Measurements from ENCODE around the gene DNAJB6. TPM values are rescaled to one million over a fixed set of nuclear protein-coding genes. Genes with fewer than 3 reads are reported as not detected.
A peak's percentile ranks its signal among the peaks of the same experiment; 100 is the strongest.
"Not testable (repeated sequence)": the region's sequence is repeated elsewhere in the genome, so short reads cannot be mapped to it uniquely, and the experiment has no call there.

Gene DNAJB6
- total RNA-seq, 2 donors from 2014 or later, result 103 to 116 TPM

- H3K4me1 Mint-ChIP-seq (ENCODE audit: low read depth), result not testable (repeated sequence)
These were observed 117.2 kb downstream of the DNAJB6 start for GRCh38 chr7:157454003-157454402.

GRCh38 chr7:157457355-157458253, 120.8 kb downstream of the DNAJB6 start:
- ATAC-seq (replicated peaks in 1 of 2), result no peak
- Mint-ChIP-seq H3K36me3 (ENCODE audit: insufficient read depth in 2 of 2) (peaks cover 3 to 12% of the 10 kb centered on the region in 2 donors), H3K27me3 (ENCODE audit: low read depth) (no peaks in the 10 kb centered on the region), H3K9me3 (peaks cover 0 to 2% of the 10 kb centered on the region in 2 donors), H3K27ac (no peak overlapping the region), H3K4me1 (ENCODE audit: low read depth) (peaks cover 2% of the 10 kb centered on the region), H3K4me3 (no peak overlapping the region)
- no peak for DNase-seq

More at GRCh38 chr7:157454003-157454402, 117.2 kb downstream of the DNAJB6 start:
- not testable (repeated sequence) for H3K27ac Mint-ChIP-seq; H3K27me3 Mint-ChIP-seq (ENCODE audit: low read depth); H3K4me3 Mint-ChIP-seq; ATAC-seq (replicated peaks in 1 of 2); H3K9me3 Mint-ChIP-seq; DNase-seq
- peaks cover 3 to 14% of the 10 kb centered on the region in 2 donors for H3K36me3 Mint-ChIP-seq (ENCODE audit: insufficient read depth in 2 of 2)

- Mint-ChIP-seq H3K36me3 (ENCODE audit: insufficient read depth in 2 of 2) (peaks cover 3 to 6% of the 10 kb centered on the region in 2 donors), H3K4me1 (ENCODE audit: low read depth) (peaks cover 7% of the 10 kb centered on the region), H3K4me3 (no peak overlapping the region), H3K27ac (no peak overlapping the region), H3K9me3 (peaks cover 0 to 2% of the 10 kb centered on the region in 2 donors), H3K27me3 (ENCODE audit: low read depth) (no peaks in the 10 kb centered on the region)
- DNase-seq, result no peak
- ATAC-seq (replicated peaks in 1 of 2), result no peak
These were observed 121.4 kb downstream of the DNAJB6 start for GRCh38 chr7:157458254-157458633.

DNA sequence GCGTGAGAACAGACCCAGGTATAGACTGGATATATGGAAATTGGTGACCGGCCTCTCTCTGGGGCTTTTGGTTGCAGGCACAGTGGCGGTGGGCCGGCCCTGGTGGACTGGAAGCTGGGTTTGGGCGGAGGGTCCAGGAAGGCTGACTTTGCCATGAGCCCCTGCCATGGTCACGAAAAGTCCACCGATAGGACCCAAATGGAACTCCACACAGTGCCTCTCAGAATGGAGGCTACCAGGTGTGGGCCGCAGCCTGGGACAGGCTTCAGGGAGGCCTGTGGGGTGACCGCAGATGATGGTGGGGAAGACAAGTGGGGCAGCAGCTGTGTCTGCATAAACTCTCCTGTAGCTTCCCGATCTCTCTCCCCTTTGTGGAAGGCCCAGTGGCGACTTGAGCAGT, 123.2 kb downstream of the DNAJB6 start:
- no peak for DNase-seq
- no peak overlapping the region for H3K27ac Mint-ChIP-seq
- no peak overlapping the region for H3K4me3 Mint-ChIP-seq
- H3K27me3 Mint-ChIP-seq (ENCODE audit: low read depth), result no peaks in the 10 kb centered on the region
- peaks cover 7% of the 10 kb centered on the region for H3K4me1 Mint-ChIP-seq (ENCODE audit: low read depth)
- no peaks in the 10 kb centered on the region for H3K9me3 Mint-ChIP-seq
- H3K36me3 Mint-ChIP-seq (ENCODE audit: insufficient read depth in 2 of 2), result no peaks in the 10 kb centered on the region
- no peak for ATAC-seq (replicated peaks in 1 of 2)

- peaks cover 7% of the 10 kb centered on the region for H3K4me1 Mint-ChIP-seq (ENCODE audit: low read depth)
- ATAC-seq (replicated peaks in 1 of 2) (no peak), DNase-seq (no peak)
- H3K4me3 Mint-ChIP-seq, result no peak overlapping the region
- H3K27me3 Mint-ChIP-seq (ENCODE audit: low read depth), result no peaks in the 10 kb centered on the region
- H3K9me3 Mint-ChIP-seq, result no peaks in the 10 kb centered on the region
- no peak overlapping the region for H3K27ac Mint-ChIP-seq
- no peaks in the 10 kb centered on the region for H3K36me3 Mint-ChIP-seq (ENCODE audit: insufficient read depth in 2 of 2)
These were observed 123.9 kb downstream of the DNAJB6 start for GRCh38 chr7:157460721-157461120.

DNA sequence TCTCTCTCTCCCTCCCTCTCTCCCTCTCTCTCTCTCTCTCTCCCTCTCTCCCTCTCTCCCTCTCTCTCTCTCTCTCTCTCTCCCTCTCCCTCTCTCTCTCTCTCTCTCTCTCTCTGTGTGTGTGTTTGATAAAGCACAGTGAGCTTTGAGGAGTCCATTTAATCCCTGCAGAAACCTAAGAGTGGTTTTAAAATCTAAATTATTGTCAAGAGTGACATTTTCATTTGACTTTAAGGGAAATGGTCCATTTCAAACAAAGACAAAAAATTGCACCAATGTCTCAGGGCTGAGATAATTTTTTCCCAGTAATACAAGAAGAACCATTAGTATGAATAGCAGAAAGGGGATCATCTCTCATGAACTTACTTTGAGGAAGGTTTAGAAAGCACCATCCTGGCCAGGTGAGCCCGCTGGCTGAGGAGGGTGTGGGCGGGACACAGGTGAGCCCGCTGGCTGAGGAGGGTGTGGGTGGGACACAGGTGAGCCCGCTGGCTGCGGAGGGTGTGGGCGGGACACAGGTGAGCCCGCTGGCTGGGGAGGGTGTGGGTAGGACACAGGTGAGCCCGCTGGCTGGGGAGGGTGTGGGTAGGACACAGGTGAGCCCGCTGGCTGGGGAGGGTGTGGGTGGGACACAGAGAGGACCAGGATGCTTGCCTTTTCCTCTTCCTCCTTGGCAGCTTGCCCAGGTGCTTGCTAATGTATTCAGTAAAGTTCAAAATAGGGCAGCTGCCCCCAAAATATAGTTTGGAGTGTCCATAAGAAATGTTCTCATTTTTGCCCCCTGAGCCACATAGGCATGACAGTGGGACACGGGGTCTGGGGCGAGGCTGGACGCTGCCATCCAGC, 125.0 kb downstream of the DNAJB6 start:
- Mint-ChIP-seq H3K4me1 (ENCODE audit: low read depth) (peaks cover 7% of the 10 kb centered on the region), H3K4me3 (no peak overlapping the region), H3K27me3 (ENCODE audit: low read depth) (no peaks in the 10 kb centered on the region), H3K36me3 (ENCODE audit: insufficient read depth in 2 of 2) (no peaks in the 10 kb centered on the region), H3K27ac (no peak overlapping the region), H3K9me3 (no peaks in the 10 kb centered on the region)
- ATAC-seq (replicated peaks in 1 of 2) (no peak), DNase-seq (no peak)

DNA sequence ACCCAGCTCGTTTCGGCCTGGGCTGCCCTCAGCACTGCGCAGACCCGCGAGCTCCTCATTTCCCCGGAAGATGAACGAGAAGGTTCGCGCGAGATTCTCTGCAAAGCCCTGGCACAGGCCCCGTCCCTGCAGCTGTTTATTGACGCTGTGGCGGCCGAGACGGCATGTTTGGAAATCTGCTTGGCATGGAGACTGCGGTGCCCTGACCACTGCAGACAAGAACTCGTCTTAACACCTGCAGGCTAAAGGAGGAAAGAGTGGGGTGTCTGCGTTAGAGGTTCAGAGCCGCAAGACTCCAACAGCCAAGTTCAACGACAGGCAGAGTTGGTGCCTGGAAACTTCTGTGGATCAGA, 125.6 kb downstream of the DNAJB6 start:
- Mint-ChIP-seq H3K27ac (no peak overlapping the region), H3K36me3 (ENCODE audit: insufficient read depth in 2 of 2) (no peaks in the 10 kb centered on the region)
- no peak for ATAC-seq (replicated peaks in 1 of 2)

GRCh38 chr7:157462840-157463239, 126.0 kb downstream of the DNAJB6 start:
- Mint-ChIP-seq H3K27ac (no peak overlapping the region), H3K4me1 (ENCODE audit: low read depth) (peaks cover 7% of the 10 kb centered on the region), H3K9me3 (no peaks in the 10 kb centered on the region), H3K27me3 (ENCODE audit: low read depth) (no peaks in the 10 kb centered on the region), H3K4me3 (no peak overlapping the region), H3K36me3 (ENCODE audit: insufficient read depth in 2 of 2) (no peaks in the 10 kb centered on the region)
- ATAC-seq (replicated peaks in 1 of 2), result peak; percentile 20 to 26
- DNase-seq, result no peak

More for the DNA sequence above, 125.6 kb downstream of the DNAJB6 start:
- no peak overlapping the region for H3K4me3 Mint-ChIP-seq
- H3K9me3 Mint-ChIP-seq, result no peaks in the 10 kb centered on the region
- DNase-seq, result no peak
- H3K27me3 Mint-ChIP-seq (ENCODE audit: low read depth), result no peaks in the 10 kb centered on the region
- peaks cover 7% of the 10 kb centered on the region for H3K4me1 Mint-ChIP-seq (ENCODE audit: low read depth)

GRCh38 chr7:157463245-157463644, 126.4 kb downstream of the DNAJB6 start:
- Mint-ChIP-seq H3K27ac (no peak overlapping the region), H3K9me3 (no peaks in the 10 kb centered on the region), H3K4me1 (ENCODE audit: low read depth) (peaks cover 7% of the 10 kb centered on the region), H3K27me3 (ENCODE audit: low read depth) (no peaks in the 10 kb centered on the region), H3K36me3 (ENCODE audit: insufficient read depth in 2 of 2) (no peaks in the 10 kb centered on the region), H3K4me3 (no peak overlapping the region)
- ATAC-seq (replicated peaks in 1 of 2) (no peak), DNase-seq (no peak)

DNA sequence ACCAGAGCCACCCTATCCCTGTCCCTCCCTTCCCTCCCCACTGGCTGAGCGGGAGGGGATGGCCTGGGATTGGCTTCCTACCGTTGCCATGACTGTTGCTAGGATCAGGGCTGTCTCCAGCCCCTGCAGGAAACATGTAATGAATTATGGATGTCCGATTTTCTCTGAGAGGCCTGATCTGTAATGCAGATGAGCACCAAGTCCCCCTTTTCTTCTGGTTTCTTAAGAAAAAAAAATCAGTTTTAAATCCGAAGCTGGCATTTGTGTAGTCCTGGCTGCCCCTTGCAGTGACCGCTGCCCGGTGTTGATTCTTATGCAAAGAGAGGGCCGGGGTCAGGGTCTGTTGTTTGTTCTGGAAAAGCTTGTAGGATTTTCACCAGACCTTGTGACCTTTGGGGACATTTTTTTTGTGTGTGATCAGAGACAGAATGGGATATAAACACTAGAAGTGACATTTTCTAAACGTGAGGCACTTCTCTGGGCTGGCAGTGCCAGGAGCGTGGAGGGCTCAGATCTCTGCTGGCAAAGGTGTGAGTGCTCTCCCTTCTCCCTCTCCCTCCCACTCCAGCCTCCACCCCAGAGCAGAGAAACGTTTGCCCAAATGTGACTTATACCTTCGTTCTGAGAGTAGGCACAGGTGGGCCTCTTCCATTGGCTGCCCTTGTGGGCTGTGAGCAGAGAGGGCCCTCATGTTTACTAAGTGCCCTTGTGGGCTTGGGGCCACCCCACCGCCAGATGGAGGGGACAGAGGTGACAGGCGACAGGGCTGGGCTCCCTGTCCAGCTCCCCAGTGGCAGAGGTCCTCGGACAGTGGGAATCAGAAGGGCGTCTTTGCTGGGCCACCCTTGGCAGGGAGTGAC, 127.5 kb downstream of the DNAJB6 start:
- ATAC-seq (replicated peaks in 1 of 2) (no peak), DNase-seq (no peak)
- Mint-ChIP-seq H3K27ac (no peak overlapping the region), H3K36me3 (ENCODE audit: insufficient read depth in 2 of 2) (no peaks in the 10 kb centered on the region), H3K9me3 (no peaks in the 10 kb centered on the region), H3K4me1 (ENCODE audit: low read depth) (peaks cover 7% of the 10 kb centered on the region), H3K4me3 (no peak overlapping the region), H3K27me3 (ENCODE audit: low read depth) (no peaks in the 10 kb centered on the region)

DNA sequence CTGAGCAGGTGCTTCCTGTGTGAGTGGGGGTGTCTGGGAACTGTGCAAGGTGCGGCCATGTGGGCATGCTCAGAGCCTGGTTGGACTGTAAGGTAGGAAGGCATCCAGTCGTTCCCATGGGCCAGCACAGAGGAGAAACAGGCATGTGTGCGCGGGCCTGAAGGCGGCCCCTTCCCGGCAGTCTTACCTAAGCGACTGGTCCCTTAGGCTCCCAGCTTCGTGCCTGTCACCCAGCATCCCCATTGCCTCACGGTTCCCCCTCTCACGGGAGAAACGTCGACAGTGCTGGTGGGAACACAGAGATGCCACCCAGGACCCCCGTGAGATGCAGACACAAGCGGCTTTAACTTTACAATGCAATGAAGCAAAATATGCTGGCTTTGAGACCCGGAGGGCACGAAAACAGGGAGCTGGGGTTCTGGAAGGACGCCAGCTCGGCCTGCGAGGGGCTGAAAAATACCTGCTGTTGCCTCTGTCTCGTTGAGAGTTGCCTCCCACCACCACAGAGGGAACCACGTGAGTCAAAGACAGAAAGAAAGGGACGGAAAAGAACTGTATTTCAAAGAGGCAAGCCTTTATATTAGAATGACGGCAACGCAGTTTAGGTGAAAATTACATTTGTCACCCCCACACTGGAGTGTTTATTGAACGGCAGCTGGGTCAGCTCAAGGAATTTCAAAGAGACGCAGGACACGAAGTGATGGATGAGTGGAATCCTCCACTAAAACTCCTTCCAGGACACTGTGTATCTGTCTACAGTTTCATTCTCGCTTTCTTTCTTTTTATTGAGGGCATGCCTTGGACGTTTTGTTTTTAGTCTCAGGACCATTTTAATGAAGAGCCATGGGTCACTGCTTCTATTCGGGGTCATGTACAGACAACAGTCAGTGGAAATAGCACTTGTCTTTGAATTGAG, 128.4 kb downstream of the DNAJB6 start:
- no peak overlapping the region for H3K4me3 Mint-ChIP-seq
- no peaks in the 10 kb centered on the region for H3K27me3 Mint-ChIP-seq (ENCODE audit: low read depth)
- no peaks in the 10 kb centered on the region for H3K9me3 Mint-ChIP-seq
- H3K27ac Mint-ChIP-seq, result no peak overlapping the region
- no peaks in the 10 kb centered on the region for H3K36me3 Mint-ChIP-seq (ENCODE audit: insufficient read depth in 2 of 2)
- ATAC-seq (replicated peaks in 1 of 2) (no peak), DNase-seq (no peak)
- peaks cover 7% of the 10 kb centered on the region for H3K4me1 Mint-ChIP-seq (ENCODE audit: low read depth)

Data from activated T-cell treated with anti-CD3 and anti-CD28 coated beads, Interleukin-2, amount 50 U/mL, for 72 hours (primary cell).